Uterus (tissue), 4 donors: Measurements from ENCODE around the gene ATP6AP1. TPM values are rescaled to one million over a fixed set of nuclear protein-coding genes. Genes with fewer than 3 reads are reported as not detected.
A peak's percentile ranks its signal among the peaks of the same experiment; 100 is the strongest.

Experiments used
- DNase-seq, 2 donors: peaks; one replicate each; pipeline ENCODE4 v3.0.0-alpha.2; 2019 to 2020
- H3K27ac ChIP-seq, 2 donors: fragments of 200-600 bp; sonication (generic); 1 replicate in 1 of 2; 2 replicates in 1 of 2; pipeline ENCODE4 v1.5.1; 2016 to 2018
- H3K27me3 ChIP-seq, 2 donors: fragments of 200-600 bp; sonication (generic); one replicate each; pipeline ENCODE4 v1.5.1; 2018 to 2019; ENCODE audit warnings: control low read depth in 1 of 2
- H3K36me3 ChIP-seq, 2 donors: fragments of 200-600 bp; sonication (generic); one replicate each; pipeline ENCODE4 v1.5.1; 2019; ENCODE audit warnings: control low read depth in 1 of 2
- H3K4me1 ChIP-seq, 2 donors: fragments of 200-600 bp; sonication (generic); one replicate each; pipeline ENCODE4 v1.5.1; 2018 to 2019; ENCODE audit warnings: control low read depth in 1 of 2
- H3K4me3 ChIP-seq, 2 donors: fragments of 200-600 bp; sonication (generic); 1 replicate in 1 of 2; 2 replicates in 1 of 2; pipeline ENCODE4 v1.5.1; 2018 to 2019; ENCODE audit warnings: mild to moderate bottlenecking in 1 of 2
- H3K9me3 ChIP-seq, 2 donors: fragments of 200-600 bp; sonication (generic); one replicate each; pipeline ENCODE4 v1.5.1; 2019; ENCODE audit warnings: control low read depth in 1 of 2
- POLR2A ChIP-seq, 2 donors: fragments of 450-650 bp; IDR thresholded peaks; one replicate each; pipeline ENCODE4 v1.6.1; 2016; ENCODE audit warnings: antibody characterized with exemption in 2 of 2, mild to moderate bottlenecking in 1 of 2, moderate library complexity in 1 of 2
- intact Hi-C: fragments of 100-400 bp; cut with DNase I; formaldehyde crosslinking; loops from one replicate; pipeline ENCODE4 v1.15.1; 2023; ENCODE audit warnings: low total_unique reads
- total RNA-seq, 4 donors: library from RNA; depleted of rRNA in 3 of 4; stranded (reverse); fragments of >200 nt in 3 of 4; gene quantifications; one replicate each; pipeline versions ENCODE4 v1.1.0 to v1.2.4, GENCODE V29; 2014 to 2023
- TF ChIP-seq, protein P1 (sequence below), 4 experiments: fragments of 200-600 bp in 2 of 4; fragments of 450-650 bp in 2 of 4; sonication (generic) in 2 of 4; IDR thresholded peaks; one replicate each; pipeline ENCODE4 v1.5.1; 2016 to 2019; ENCODE audit warnings: antibody characterized with exemption in 4 of 4, mild to moderate bottlenecking in 2 of 4, moderate library complexity in 1 of 4
- donor health status: DM: yes; HTN: yes; CAD: no.

Gene ATP6AP1
- total RNA-seq, 4 donors from 2014 or later = 5.1 to 71.3 (median 42.1) TPM

DNA sequence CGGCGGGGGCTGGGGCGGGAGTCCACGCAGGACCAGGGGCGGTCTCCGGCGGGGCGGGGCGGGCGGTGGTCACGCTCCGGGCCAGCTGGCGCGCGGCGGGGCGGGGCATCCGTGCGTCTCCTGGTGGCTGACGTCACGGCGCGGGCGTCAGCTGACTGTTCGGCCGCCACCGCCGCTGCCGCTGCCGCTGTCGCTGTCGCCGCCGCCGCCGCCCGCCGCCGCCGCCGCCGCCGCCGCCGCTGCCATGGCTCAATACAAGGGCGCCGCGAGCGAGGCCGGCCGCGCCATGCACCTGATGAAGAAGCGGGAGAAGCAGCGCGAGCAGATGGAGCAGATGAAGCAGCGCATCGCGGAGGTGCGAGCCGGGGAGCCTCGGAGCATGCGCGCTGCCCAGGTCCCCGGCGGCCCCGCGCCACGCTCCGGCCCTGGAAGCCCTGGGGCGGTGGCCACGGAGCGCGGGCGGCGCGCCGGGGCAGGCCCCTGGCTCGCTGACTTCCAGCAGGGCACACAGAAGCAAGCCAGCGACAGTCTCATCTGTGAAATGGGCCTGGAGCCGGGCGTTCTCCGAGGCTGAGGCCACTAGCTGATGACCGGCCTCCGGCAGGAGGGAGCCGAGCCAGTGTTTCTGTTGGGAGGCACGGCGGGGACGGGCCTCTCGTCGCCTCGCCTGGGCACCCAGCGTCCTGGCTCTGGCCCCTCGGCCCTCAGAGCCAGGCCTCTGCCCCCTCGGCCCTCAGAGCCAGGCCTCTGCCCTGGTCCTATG is 15.7 kb downstream of the ATP6AP1 start, which contains the start of gene FAM50A:
Gene FAM50A (plus strand): TSS at position 150 of the 763 bp plus-strand sequence. CDS start 95 bp downstream, at position 245.
- Histone ChIP-seq H3K9me3 (no peaks in the 10 kb centered on the region), H3K4me3 (peak within 1 kb of the TSS; percentile 15 to 44), H3K27me3 (no peaks in the 10 kb centered on the region), H3K4me1 (no peaks in the 10 kb centered on the region), H3K27ac (peak within 1 kb of the TSS; percentile 86 to 89), H3K36me3 (no peaks in the 10 kb centered on the region)
- TF ChIP-seq, protein P1, sequence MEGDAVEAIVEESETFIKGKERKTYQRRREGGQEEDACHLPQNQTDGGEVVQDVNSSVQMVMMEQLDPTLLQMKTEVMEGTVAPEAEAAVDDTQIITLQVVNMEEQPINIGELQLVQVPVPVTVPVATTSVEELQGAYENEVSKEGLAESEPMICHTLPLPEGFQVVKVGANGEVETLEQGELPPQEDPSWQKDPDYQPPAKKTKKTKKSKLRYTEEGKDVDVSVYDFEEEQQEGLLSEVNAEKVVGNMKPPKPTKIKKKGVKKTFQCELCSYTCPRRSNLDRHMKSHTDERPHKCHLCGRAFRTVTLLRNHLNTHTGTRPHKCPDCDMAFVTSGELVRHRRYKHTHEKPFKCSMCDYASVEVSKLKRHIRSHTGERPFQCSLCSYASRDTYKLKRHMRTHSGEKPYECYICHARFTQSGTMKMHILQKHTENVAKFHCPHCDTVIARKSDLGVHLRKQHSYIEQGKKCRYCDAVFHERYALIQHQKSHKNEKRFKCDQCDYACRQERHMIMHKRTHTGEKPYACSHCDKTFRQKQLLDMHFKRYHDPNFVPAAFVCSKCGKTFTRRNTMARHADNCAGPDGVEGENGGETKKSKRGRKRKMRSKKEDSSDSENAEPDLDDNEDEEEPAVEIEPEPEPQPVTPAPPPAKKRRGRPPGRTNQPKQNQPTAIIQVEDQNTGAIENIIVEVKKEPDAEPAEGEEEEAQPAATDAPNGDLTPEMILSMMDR (IDR thresholded peaks at IDR 0.05) = peak in 2 of 4 experiments; percentile 4 to 12
- TF ChIP-seq POLR2A (IDR thresholded peaks at IDR 0.05) = peak; percentile 51 to 63
- intact Hi-C loops = no loop called here
- DNase-seq = peak; percentile 74 to 79

- TF ChIP-seq, protein P1 (IDR thresholded peaks at IDR 0.05) = no peak
- no peak for TF ChIP-seq POLR2A (IDR thresholded peaks at IDR 0.05)
- DNase-seq = no peak
- Histone ChIP-seq H3K9me3 (no peaks in the 10 kb centered on the region), H3K36me3 (no peaks in the 10 kb centered on the region), H3K27me3 (no peaks in the 10 kb centered on the region), H3K27ac (peak overlapping the region; percentile 86 to 89), H3K4me3 (peak overlapping the region; percentile 15 to 44), H3K4me1 (no peaks in the 10 kb centered on the region)
- intact Hi-C loops = no loop called here
Observed at GRCh38 chrX:154444755-154445246, 16.3 kb downstream of the ATP6AP1 start.

GRCh38 chrX:154445776-154446175 is 17.3 kb downstream of the ATP6AP1 start:
- no peak for DNase-seq
- Histone ChIP-seq H3K36me3 (no peaks in the 10 kb centered on the region), H3K27ac (no peak overlapping the region), H3K27me3 (no peaks in the 10 kb centered on the region), H3K4me3 (no peak overlapping the region), H3K9me3 (no peaks in the 10 kb centered on the region), H3K4me1 (no peaks in the 10 kb centered on the region)
- intact Hi-C loops = no loop called here
- TF ChIP-seq, protein P1 (IDR thresholded peaks at IDR 0.05) = no peak
- no peak for TF ChIP-seq POLR2A (IDR thresholded peaks at IDR 0.05)

- intact Hi-C loops = no loop called here
- no peaks in the 10 kb centered on the region for H3K9me3 ChIP-seq
- TF ChIP-seq, protein P1 (IDR thresholded peaks at IDR 0.05) = no peak
- no peak for TF ChIP-seq POLR2A (IDR thresholded peaks at IDR 0.05)
- H3K27ac ChIP-seq = no peak overlapping the region
- no peaks in the 10 kb centered on the region for H3K27me3 ChIP-seq
- no peaks in the 10 kb centered on the region for H3K4me1 ChIP-seq
- DNase-seq = no peak
- H3K36me3 ChIP-seq = no peaks in the 10 kb centered on the region
- H3K4me3 ChIP-seq = no peak overlapping the region
Observed at GRCh38 chrX:154446430-154446829, 18.0 kb downstream of the ATP6AP1 start.

- Histone ChIP-seq H3K27ac (no peak overlapping the region), H3K4me1 (no peaks in the 10 kb centered on the region), H3K36me3 (no peaks in the 10 kb centered on the region), H3K27me3 (no peaks in the 10 kb centered on the region), H3K9me3 (no peaks in the 10 kb centered on the region), H3K4me3 (no peak overlapping the region)
- DNase-seq = no peak
- TF ChIP-seq POLR2A (IDR thresholded peaks at IDR 0.05) = no peak
- TF ChIP-seq, protein P1 (IDR thresholded peaks at IDR 0.05) = no peak
- intact Hi-C loops = no loop called here
Observed at GRCh38 chrX:154448484-154448883, 20.0 kb downstream of the ATP6AP1 start.
